GM19324 (cell line): Measurements from ENCODE around the gene PRKG1.
"Not testable (repeated sequence)": the region's sequence is repeated elsewhere in the genome, so short reads cannot be mapped to it uniquely, and the experiment has no call there.

Source experiments
- ATAC-seq: cut with Tn5 transposase; IDR thresholded peaks from one replicate; pipeline ENCODE4 v1.9.1; 2021; ENCODE audit warnings: mild to moderate bottlenecking, moderate library complexity; ENCODE audit not compliant: unreplicated experiment, low FRiP score

The PRKG1 gene

DNA sequence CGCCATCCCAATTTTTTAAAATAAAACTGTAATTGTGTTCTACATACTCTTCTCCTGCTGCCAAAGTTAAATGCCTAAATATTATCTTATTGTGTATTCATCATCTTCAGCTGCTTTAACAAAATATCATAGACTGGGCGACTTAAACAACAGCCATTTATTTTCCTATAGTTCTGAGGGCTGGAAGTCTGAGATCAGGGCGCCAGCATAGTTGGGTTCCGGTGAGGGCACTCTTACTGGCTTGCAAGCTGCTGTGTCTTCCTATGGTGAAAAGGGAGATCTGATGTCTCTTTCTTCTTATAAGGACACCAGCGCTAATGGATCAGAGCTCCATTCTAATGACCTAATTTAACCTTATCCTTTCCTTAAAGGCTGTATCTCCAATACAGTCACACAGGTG is 594.8 kb downstream of the PRKG1 start:
- ATAC-seq = no peak

DNA sequence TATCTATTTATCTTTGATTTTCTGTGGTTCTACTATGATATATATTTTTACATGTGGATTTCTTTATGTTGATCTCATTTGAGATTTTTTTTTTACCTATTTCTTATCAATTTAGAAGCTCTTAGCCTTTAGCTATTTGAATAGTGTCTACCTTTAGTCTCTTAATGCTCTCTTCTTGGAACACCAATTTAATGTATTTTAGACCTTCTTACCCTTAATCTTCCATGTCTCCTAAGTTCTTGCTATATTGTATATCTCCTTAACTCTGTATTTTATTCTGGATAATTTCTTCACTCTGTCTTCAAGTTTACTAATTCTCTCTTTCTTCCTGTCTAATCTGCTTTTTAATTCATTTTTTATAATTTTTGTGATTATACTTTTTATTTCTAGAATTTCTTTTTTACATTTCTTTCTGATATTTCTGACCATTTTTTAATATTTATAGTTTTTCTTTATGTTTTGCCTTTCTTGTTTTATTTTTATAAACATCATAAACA is 597.8 kb downstream of the PRKG1 start:
- ATAC-seq = no peak

DNA sequence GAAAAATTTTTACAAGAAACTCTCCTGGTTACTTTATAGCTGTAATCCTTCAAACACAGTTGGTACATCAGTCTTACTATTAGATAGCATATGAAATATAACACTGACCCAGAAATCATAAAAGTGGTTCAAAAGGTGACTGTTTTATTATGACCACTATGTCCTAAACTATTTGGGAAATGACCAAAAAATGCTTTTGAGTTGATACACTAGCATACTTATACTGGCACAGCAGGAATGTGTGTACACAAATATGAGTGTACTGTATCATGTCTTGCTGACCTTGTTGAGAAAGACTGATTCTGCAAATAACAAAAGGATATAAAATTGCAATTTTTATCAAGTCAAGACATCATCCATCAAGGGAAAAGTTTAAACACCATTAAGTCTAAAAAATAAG is 600.8 kb downstream of the PRKG1 start:
- ATAC-seq = no peak

DNA sequence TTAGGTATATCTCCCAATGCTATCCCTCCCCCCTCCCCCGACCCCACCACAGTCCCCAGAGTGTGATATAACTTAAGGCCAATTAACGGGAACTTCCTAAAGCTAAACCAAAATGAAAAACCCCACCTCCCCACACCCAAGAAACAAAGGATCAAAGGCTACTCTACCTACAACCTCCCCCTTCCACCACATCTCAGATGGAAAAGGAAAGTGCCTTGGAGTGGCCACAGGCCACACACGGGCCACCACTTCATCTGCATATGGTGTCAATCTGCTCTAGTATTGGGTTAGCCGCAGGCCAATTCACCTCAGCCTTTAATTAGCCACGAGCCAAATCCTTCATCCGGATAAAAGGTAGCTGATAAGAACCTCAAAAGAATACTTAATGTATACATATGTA is 605.6 kb downstream of the PRKG1 start:
- no peak for ATAC-seq

DNA sequence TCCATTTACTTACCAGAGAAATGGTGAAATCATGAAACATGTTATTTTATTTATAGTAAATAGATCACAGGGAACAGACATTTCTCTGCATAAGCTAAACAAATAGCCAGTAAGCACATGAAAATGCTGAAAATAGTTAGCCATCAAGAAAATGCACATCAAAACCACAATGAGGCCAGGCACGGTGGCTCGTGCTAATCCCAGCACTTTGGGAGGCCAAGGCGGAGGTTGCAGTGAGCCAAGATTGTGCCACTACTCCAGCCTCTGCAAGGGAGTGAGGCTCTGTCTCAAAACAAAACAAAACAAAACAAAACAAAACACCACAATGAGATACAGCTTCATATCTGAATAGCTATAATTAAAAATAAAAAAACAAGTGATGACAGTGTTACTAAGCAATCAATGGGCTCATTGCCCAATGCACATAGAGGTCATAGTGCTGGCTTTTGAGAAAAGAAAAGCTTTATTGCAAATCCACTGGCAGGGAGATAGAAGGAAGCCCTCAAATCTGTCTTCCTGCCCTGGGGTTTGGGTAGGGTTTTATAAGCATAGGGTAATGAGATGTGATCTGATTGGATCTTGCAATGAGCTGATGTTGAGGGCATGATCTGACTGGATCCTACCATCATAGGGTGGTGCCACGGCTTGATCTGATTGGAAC is 608.9 kb downstream of the PRKG1 start:
- ATAC-seq = no peak

DNA sequence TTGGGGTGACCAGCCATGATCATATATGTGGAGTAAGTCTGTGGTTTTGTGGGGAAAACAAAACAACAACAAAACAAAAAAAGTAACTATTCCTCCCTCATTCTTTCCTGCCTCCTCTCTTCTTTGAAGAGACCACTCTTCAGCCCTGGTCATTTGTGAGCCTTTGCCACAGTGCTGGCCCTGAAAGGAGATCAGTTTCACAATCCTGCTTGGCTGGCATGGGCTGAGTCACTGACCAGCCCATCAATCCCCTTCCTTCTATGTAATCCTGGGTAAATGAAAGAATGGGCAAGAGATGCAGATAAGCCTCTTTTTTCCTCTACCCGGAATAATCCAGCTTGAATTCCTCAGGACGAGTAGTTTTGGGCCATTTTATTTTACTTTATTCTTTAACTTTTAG is 611.5 kb downstream of the PRKG1 start:
- no peak for ATAC-seq

DNA sequence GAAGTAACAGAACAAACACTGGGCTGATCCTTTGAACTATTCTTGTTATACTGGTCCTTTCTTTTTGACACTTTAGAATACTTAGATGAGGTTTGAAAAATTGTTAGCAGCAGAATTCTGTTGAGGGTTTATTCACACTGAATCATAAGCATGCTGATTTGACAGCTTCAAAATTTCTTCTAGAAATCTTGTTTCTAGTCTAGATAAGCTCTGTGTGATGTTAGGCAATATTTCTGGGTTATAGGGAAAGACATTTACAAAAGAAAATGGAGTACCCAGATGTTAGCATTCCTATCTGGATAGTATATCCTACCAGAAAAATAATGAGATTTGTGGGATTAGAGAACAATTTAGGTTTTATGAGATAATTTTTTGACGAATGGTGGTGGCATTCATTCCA is 613.0 kb downstream of the PRKG1 start:
- ATAC-seq = no peak

DNA sequence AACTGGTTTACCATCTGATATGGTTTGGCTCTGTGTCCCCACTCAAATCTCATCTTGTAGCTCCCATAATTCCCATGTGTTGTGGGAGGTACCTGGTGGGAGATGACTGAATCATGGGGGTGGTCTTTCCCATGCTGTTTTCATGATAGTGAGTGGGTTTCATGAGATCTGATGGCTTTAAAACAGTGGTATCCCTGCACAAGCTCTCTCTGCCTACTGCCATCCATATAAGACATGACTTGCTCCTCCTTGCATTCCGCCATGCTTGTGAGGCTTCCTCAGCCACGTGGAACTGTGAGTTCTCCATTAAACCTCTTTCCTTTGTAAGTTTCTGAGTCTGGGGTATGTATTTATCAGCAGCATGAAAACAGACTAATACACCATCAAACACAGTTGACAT is 614.5 kb downstream of the PRKG1 start:
- not testable (repeated sequence) for ATAC-seq

DNA sequence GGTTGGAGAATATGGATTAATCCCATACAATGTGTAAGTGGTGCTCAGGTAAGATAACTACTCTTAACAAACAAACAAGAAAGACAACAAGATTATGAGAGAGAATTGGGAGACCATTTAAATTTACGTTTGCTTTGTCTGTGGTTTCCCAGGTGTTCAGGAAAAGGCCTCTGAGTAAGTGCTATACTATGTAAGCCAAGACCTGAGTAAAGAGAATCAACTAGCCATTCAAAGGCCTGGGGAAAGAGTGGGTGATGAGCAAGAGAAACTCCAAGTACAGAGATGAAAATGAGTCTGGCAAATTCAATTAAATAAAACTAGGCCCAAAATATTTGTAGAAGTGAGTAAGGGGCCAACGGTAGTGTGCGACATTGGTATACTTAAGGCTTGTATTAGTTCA is 615.2 kb downstream of the PRKG1 start:
- no peak for ATAC-seq

DNA sequence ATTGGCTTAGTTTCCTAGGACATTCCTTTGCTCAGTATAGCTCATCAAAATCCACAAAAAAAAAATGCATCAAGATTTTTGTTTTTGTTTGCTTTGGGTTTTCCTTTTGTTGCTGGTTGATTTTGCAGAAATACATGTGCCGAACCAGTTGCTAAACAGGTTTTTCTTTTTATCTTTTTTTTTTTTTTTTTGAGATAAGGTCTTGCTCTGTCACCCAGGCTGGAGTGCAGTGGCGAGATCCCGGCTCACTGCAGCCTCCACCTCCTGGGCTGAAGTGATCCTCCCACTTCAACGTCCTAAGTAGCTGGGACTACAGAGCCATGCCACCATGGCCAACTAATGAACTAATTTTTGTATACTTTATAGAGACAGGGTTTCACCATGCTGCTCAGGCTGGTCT is 616.8 kb downstream of the PRKG1 start:
- no peak for ATAC-seq

DNA sequence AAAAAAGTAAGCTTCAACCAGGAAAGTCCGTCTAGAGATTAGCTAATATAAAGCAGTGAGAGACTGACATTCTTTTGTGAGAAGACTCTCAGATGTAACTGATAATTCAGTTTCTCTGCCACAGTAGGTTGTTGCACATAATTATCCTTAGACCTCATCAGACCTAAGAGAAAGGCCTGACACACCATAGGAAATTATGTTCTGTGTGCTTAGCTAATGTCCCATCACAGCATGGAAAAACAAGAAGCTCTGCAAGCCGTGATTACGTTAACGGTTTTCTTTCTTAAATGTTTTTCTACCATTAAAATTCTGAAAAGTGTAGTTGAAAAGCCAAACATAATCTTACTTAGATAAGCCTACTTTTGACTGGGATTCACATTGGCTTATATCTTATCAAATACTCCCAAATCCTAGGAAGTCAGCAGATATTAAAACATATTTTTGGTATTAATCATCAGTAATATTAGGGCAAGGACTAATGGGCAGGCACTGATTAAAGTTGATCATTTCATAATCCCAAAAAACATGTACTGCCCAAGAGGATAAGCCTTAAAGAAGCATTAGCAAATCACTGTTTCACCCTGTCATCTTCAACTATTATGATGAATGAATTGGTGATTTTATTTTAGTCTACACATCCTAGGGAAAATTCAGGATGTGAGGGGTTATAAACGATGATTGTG is 619.9 kb downstream of the PRKG1 start:
- no peak for ATAC-seq

DNA sequence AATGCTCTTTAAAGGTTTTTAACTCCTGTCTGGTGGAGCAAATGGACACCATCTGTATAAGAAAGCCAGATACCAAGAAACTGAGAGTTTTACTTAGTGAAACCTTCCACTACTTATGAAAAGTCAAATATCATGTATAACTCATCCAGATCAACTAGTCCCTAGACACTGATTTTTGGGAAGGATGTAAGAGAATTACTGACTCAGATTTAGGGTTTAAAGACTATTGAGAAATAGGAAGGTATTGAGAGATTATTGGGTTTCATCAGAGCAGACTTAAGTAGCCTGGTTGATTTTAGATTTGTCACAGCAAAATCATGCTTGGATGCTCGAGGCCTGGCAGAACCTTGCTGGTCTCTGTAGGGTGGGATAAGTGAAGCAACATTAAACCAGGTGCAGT is 622.0 kb downstream of the PRKG1 start:
- ATAC-seq = no peak

DNA sequence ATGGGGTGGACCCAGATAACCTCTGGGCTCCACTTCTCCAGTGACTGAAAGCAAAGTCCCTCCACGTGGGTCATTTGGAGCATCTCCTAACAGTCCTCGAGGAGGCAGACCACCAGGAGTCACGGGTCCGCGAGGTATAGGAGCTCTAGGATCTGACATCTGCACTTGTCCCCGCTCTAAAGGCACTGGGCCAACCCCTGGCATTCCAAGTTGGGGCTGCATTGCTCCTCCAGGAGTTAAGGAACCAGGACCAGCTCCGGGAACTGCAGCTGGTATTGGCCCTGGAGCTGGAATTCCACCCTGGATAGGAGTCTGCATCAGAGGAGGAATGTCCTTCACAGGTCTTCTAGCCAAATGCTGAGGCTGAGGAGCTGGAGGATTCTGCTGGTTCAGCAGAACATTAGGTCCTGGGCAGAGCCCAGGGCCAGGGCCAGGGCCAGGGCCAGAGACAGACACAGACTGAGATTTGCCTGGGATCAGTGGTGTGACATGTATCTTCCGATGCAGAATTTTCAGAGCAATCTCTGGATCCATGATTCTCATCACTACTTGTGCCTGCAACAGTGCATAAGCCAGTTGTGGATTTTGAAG is 624.3 kb downstream of the PRKG1 start:
- ATAC-seq = no peak

DNA sequence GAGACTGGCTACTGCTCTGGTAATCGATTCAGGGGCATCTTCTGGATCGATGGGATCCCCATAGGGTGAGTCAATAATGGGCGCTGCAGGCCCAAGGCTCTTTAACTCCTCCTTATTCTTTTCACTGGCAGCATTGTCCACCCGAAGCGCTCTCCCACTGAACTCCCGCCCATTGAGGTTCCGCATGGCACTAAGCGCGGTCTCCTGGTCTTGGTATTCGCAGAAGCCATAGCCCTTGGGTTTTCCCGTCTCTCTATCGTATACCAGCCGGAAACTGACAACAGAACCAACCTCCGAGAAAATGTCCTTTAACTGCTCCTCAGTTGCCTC is 624.8 kb downstream of the PRKG1 start:
- ATAC-seq = peak; percentile 33

DNA sequence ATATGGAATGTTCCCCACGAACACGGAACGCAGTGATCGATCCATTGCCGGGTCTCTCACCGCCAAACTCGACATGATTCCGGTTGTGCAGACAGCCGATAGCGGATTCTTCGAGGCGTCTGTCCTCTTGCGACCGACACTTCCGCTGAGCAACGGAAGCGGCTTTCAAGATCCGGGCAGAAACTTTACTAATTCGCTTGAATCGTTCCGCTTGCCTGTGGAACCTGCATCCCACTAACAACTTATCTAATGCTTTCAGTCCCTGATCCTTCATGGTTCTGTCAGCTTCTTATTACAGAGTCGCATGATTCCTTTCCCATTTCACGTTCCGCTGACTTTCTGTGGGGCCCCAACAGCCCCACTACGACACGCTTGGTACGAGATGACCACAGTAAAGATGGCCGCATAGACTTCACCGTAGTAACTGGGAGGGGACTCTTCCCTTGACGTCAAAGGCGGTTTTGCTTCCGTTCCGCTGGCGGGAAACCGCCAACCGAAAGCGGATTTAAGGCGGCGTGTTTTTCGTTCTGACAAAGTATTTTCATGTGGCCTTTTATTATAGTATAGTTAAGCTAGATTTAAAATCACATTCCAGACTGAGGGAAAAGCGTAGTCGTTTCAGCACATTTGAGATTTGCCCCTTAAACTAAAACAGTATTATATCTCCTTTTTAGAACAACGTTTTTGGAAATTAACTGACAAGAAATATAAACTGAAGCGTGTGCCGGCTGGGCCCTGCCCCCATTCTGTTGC is 625.4 kb downstream of the PRKG1 start, which contains the start of gene CSTF2T:
CSTF2T (minus strand) TSS at position 121 of the 753 bp plus-strand sequence; CDS start at position 75, 46 bp downstream.
- peak; percentile 97 for ATAC-seq

DNA sequence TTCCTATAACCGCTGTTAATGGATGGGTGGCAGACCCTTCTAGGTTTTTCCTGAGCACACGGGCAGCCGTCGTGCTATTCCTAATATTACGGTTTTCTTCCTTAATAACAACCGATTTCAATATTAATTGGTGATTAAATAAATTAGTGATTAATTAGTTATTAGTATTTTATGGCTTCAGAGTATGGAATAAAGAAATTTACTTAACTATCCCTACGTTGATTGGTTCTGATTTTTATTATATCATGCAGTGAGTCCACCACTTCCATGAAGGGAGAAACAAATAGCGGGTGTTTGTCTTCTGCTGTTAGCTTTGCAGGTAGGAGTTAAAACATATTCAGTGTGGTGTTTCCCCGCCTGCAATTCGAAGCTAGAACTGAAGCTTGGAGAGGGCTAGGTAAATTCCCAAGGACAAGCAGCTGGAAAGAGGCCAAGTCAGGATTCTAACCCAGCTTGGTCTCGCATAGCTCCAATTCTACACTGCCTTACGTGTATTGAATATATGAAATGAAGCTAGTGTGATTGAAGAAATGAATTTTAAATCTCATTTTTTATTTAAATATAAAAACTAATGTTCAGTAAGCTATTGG is 626.0 kb downstream of the PRKG1 start:
- ATAC-seq = no peak

DNA sequence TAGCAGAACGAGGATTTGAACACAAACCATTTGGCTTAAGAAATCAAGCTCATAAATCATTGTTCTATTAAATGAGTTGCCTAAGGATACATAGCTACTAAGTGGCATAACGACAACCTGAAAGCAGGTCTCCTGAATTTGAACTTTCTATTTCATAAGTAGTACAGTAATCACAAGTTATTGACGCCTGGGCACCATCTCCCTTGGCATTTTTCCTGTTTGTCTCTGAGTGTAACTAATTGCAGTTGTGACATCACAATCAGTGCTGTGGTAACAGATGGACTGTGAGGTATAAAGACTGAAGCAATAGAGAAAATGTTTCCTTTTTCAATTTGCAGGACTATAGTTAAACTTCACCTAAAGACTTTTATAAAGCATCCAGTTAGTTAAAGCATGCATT is 631.5 kb downstream of the PRKG1 start:
- no peak for ATAC-seq

DNA sequence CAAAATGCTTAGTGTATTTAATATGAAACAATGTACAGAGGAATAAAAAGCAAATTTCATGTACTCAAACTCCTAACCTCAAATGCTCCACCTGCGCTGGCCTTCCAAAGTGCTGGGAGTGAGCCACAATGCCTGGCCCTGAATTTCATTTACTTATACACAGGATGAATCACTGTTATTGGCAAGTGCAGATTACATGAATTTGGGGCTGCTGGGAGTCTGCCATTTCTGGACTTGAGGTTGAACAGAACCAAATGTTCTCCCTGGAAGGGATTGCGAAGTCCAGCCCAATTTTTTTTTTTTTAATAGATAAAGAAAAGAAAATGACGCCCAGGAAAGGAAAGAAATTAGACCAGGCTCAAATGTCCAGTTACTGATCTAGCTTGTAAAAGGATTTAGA is 631.9 kb downstream of the PRKG1 start:
- ATAC-seq = no peak

DNA sequence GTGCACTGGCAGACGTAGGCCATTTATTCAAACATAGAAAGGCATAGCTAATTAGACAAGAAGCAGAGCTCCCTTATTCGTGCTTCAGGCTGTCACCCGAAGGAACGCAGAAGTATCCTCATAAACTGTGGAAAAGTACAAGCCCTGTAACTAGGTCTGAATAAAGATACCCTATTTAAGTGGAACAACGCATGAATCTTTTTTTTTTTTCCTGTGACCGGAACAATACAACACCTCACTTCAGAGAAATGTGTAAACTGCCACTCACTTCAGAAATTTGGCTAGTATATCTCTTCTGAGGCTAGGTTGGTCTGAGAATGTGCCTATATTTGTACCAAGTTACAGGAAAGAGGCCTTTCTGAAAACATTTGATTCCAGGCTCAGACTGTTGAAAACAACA is 633.1 kb downstream of the PRKG1 start:
- ATAC-seq = no peak

DNA sequence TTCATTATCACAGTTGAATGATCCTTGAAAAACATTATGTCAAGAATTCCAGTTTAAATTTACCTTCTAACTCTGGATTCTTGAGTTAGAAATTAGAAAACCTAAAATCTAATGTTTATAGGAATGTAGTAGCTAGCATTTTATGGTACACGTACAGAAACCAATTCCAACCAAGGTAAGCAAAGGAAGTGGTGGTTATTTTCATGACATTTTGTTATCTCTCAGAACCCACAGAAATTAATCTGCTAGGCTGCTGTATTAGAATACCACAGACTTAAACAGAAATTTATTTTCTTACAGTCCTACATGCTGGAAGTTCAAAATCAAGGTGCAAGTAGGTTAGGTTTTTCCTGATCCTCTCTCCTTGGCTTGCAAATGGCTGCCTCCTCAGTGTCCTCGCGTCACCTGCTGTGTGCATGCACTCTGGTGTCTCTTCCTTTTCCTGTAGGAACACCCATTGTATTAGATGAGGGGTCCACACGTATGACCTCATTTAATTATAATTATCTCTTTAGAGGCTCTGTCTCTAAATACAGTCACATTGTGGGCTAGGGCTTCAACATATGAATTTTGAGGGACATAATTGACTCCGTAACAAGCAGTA is 633.6 kb downstream of the PRKG1 start:
- ATAC-seq = no peak
